HG03378 (cell line): ENCODE data around the gene CARS1.

Experiments used
- ATAC-seq: cut with Tn5 transposase; IDR thresholded peaks from one replicate; pipeline ENCODE4 v1.9.1; 2021; ENCODE audit warnings: mild to moderate bottlenecking, moderate library complexity; ENCODE audit not compliant: unreplicated experiment

Gene CARS1

GRCh38 chr11:3010521-3011275, 46.5 kb downstream of the CARS1 start:
- ATAC-seq = no peak

- ATAC-seq = no peak
These were observed 47.2 kb downstream of the CARS1 start for GRCh38 chr11:3010004-3010403.

- no peak for ATAC-seq
These were observed 47.7 kb downstream of the CARS1 start for GRCh38 chr11:3009481-3009880.

GRCh38 chr11:3008746-3009336, 48.4 kb downstream of the CARS1 start:
- no peak for ATAC-seq

GRCh38 chr11:3007404-3008010, 49.7 kb downstream of the CARS1 start:
- ATAC-seq = no peak

GRCh38 chr11:3006505-3007260, 50.5 kb downstream of the CARS1 start:
- ATAC-seq = no peak

- no peak for ATAC-seq
These were observed 52.7 kb downstream of the CARS1 start for GRCh38 chr11:3004481-3004880.

GRCh38 chr11:3003396-3004231, 53.6 kb downstream of the CARS1 start:
- ATAC-seq = no peak

GRCh38 chr11:3002871-3003270, 54.4 kb downstream of the CARS1 start:
- no peak for ATAC-seq

GRCh38 chr11:3002351-3002861, 54.8 kb downstream of the CARS1 start:
- no peak for ATAC-seq

GRCh38 chr11:3001496-3001895, 55.7 kb downstream of the CARS1 start:
- ATAC-seq = no peak

- ATAC-seq = no peak
These were observed 56.9 kb downstream of the CARS1 start for GRCh38 chr11:3000032-3000961.

GRCh38 chr11:2999464-2999998, 57.7 kb downstream of the CARS1 start:
- no peak for ATAC-seq

- no peak for ATAC-seq
These were observed 59.0 kb downstream of the CARS1 start for GRCh38 chr11:2998073-2998850.

- no peak for ATAC-seq
These were observed 59.8 kb downstream of the CARS1 start for GRCh38 chr11:2997406-2997805.

GRCh38 chr11:2996976-2997375, 60.2 kb downstream of the CARS1 start:
- ATAC-seq = no peak

- ATAC-seq = no peak
These were observed 61.2 kb downstream of the CARS1 start for GRCh38 chr11:2995893-2996554.

- ATAC-seq = no peak
These were observed 62.1 kb downstream of the CARS1 start for GRCh38 chr11:2995031-2995561.
